ENCODE measurements around the gene RPL13.
"Not testable (repeated sequence)": the region's sequence is repeated elsewhere in the genome, so short reads cannot be mapped to it uniquely, and the experiment has no call there.

The RPL13 gene

GRCh38 chr16:89564476-89565255 lies 4.2 kb downstream of the RPL13 start:
- Mint-ChIP-seq H3K9me3 (ENCODE audit: low read depth) (no peaks in the 10 kb centered on the region), H3K4me3 (peak overlapping the region; percentile 92), H3K27ac (peak overlapping the region; percentile 72), H3K36me3 (peaks cover 11% of the 10 kb centered on the region), H3K27me3 (no peaks in the 10 kb centered on the region), H3K4me1 (ENCODE audit: low read depth) (peaks cover 37% of the 10 kb centered on the region)

GRCh38 chr16:89565256-89565505 lies 4.7 kb downstream of the RPL13 start:
- Mint-ChIP-seq H3K9me3 (ENCODE audit: low read depth) (no peaks in the 10 kb centered on the region), H3K4me3 (peak overlapping the region; percentile 92), H3K36me3 (peaks cover 11% of the 10 kb centered on the region), H3K27me3 (no peaks in the 10 kb centered on the region), H3K27ac (peak overlapping the region; percentile 72), H3K4me1 (ENCODE audit: low read depth) (peaks cover 37% of the 10 kb centered on the region)

GRCh38 chr16:89565506-89566372 lies 5.3 kb downstream of the RPL13 start:
- no peaks in the 10 kb centered on the region for H3K27me3 Mint-ChIP-seq
- H3K9me3 Mint-ChIP-seq (ENCODE audit: low read depth), result no peaks in the 10 kb centered on the region
- H3K27ac Mint-ChIP-seq, result no peak overlapping the region
- H3K4me1 Mint-ChIP-seq (ENCODE audit: low read depth), result peaks cover 37% of the 10 kb centered on the region
- H3K4me3 Mint-ChIP-seq, result peak overlapping the region; percentile 92
- H3K36me3 Mint-ChIP-seq, result peaks cover 11% of the 10 kb centered on the region

- H3K27ac Mint-ChIP-seq, result no peak overlapping the region
- H3K4me1 Mint-ChIP-seq (ENCODE audit: low read depth), result peaks cover 32% of the 10 kb centered on the region
- H3K4me3 Mint-ChIP-seq, result no peak overlapping the region
- H3K36me3 Mint-ChIP-seq, result peaks cover 2% of the 10 kb centered on the region
- no peaks in the 10 kb centered on the region for H3K27me3 Mint-ChIP-seq
- no peaks in the 10 kb centered on the region for H3K9me3 Mint-ChIP-seq (ENCODE audit: low read depth)
Measured at GRCh38 chr16:89567656-89568594, 7.4 kb downstream of the RPL13 start.

GRCh38 chr16:89569506-89570341 lies 9.2 kb downstream of the RPL13 start:
- Mint-ChIP-seq H3K9me3 (ENCODE audit: low read depth) (no peaks in the 10 kb centered on the region), H3K27ac (no peak overlapping the region), H3K36me3 (peaks cover 2% of the 10 kb centered on the region), H3K4me3 (no peak overlapping the region), H3K4me1 (ENCODE audit: low read depth) (peaks cover 25% of the 10 kb centered on the region), H3K27me3 (peaks cover 3% of the 10 kb centered on the region)

GRCh38 chr16:89570342-89570923 lies 10.0 kb downstream of the RPL13 start:
- Mint-ChIP-seq H3K36me3 (peaks cover 2% of the 10 kb centered on the region), H3K27ac (no peak overlapping the region), H3K27me3 (peaks cover 3% of the 10 kb centered on the region), H3K4me1 (ENCODE audit: low read depth) (peaks cover 21% of the 10 kb centered on the region), H3K9me3 (ENCODE audit: low read depth) (no peaks in the 10 kb centered on the region), H3K4me3 (no peak overlapping the region)

- peaks cover 17% of the 10 kb centered on the region for H3K4me1 Mint-ChIP-seq (ENCODE audit: low read depth)
- H3K27ac Mint-ChIP-seq; H3K9me3 Mint-ChIP-seq (ENCODE audit: low read depth); H3K27me3 Mint-ChIP-seq; H3K36me3 Mint-ChIP-seq; H3K4me3 Mint-ChIP-seq: not testable (repeated sequence)
Measured at GRCh38 chr16:89570983-89571598, 10.6 kb downstream of the RPL13 start.

- Mint-ChIP-seq H3K4me1 (ENCODE audit: low read depth) (peaks cover 14% of the 10 kb centered on the region), H3K27ac (no peak overlapping the region), H3K36me3 (peaks cover 2% of the 10 kb centered on the region), H3K4me3 (no peak overlapping the region), H3K27me3 (peaks cover 3% of the 10 kb centered on the region), H3K9me3 (ENCODE audit: low read depth) (no peaks in the 10 kb centered on the region)
Measured at GRCh38 chr16:89571636-89572035, 11.2 kb downstream of the RPL13 start.

- H3K4me1 Mint-ChIP-seq (ENCODE audit: low read depth), result peaks cover 14% of the 10 kb centered on the region
- H3K27ac Mint-ChIP-seq, result no peak overlapping the region
- no peak overlapping the region for H3K4me3 Mint-ChIP-seq
- peaks cover 2% of the 10 kb centered on the region for H3K36me3 Mint-ChIP-seq
- H3K9me3 Mint-ChIP-seq (ENCODE audit: low read depth), result no peaks in the 10 kb centered on the region
- peaks cover 3% of the 10 kb centered on the region for H3K27me3 Mint-ChIP-seq
Measured at GRCh38 chr16:89572073-89572484, 11.6 kb downstream of the RPL13 start.

GRCh38 chr16:89572485-89573205 lies 12.2 kb downstream of the RPL13 start:
- Mint-ChIP-seq H3K4me1 (ENCODE audit: low read depth) (peaks cover 14% of the 10 kb centered on the region), H3K4me3 (peak overlapping the region; percentile 17), H3K9me3 (ENCODE audit: low read depth) (no peaks in the 10 kb centered on the region), H3K27ac (no peak overlapping the region), H3K27me3 (peaks cover 3% of the 10 kb centered on the region), H3K36me3 (peaks cover under 1% of the 10 kb centered on the region)

GRCh38 chr16:89573826-89574680 lies 13.6 kb downstream of the RPL13 start:
- Mint-ChIP-seq H3K4me1 (ENCODE audit: low read depth) (peaks cover 14% of the 10 kb centered on the region), H3K27ac (no peak overlapping the region), H3K36me3 (peaks cover 2% of the 10 kb centered on the region), H3K9me3 (ENCODE audit: low read depth) (no peaks in the 10 kb centered on the region), H3K4me3 (peak overlapping the region; percentile 32), H3K27me3 (peaks cover 3% of the 10 kb centered on the region)

GRCh38 chr16:89574681-89575246 lies 14.3 kb downstream of the RPL13 start:
- Mint-ChIP-seq H3K4me3 (peak overlapping the region; percentile 62), H3K4me1 (ENCODE audit: low read depth) (peaks cover 14% of the 10 kb centered on the region), H3K27ac (no peak overlapping the region), H3K9me3 (ENCODE audit: low read depth) (no peaks in the 10 kb centered on the region), H3K36me3 (peaks cover 2% of the 10 kb centered on the region), H3K27me3 (peaks cover 3% of the 10 kb centered on the region)

All from activated naive CD8-positive, alpha-beta T cell (primary cell).